Measurements from ENCODE around the gene IFNAR2. TPM values are rescaled to one million over a fixed set of nuclear protein-coding genes. Genes with fewer than 3 reads are reported as not detected.

IFNAR2 gene
- polyA plus RNA-seq, 1 donor from 2014 or later, result 10.3 TPM

GRCh38 chr21:33211732-33212131 is 18.0 kb upstream of the IFNAR2 start:
- no peaks in the 10 kb centered on the region for H3K9me3 ChIP-seq (ENCODE audit: low read length)
- TF ChIP-seq TAF1 (IDR thresholded peaks at IDR 0.05; ENCODE audit: low read depth) (no peak), EZH2 (IDR thresholded peaks at IDR 0.05; ENCODE audit: borderline replicate concordance, insufficient read depth, low read length, poor library complexity, severe bottlenecking) (no peak), POLR2AphosphoS5 (IDR thresholded peaks at IDR 0.05) (no peak), MXI1 (conservative IDR thresholded peaks at IDR 0.05; ENCODE audit: poor library complexity, severe bottlenecking) (no peak), EP300 (conservative IDR thresholded peaks at IDR 0.05; ENCODE audit: poor library complexity, severe bottlenecking) (no peak), CTCF (IDR thresholded peaks at IDR 0.05; ENCODE audit: poor library complexity, severe bottlenecking) (no peak), RAD21 (conservative IDR thresholded peaks at IDR 0.05) (no peak), REST (IDR thresholded peaks at IDR 0.05; ENCODE audit: borderline replicate concordance) (no peak), SMC3 (conservative IDR thresholded peaks at IDR 0.05; ENCODE audit: poor library complexity) (no peak)
- H3K9ac ChIP-seq (ENCODE audit: low read length), result no peak overlapping the region
- no peak overlapping the region for H3K4me2 ChIP-seq (ENCODE audit: low read length)
- H3K27me3 ChIP-seq (ENCODE audit: insufficient read depth, low read depth, low read length), result no peaks in the 10 kb centered on the region
- H3K4me3 ChIP-seq (ENCODE audit: low read length), result no peak overlapping the region
- H3K27ac ChIP-seq (ENCODE audit: low read length), result no peak overlapping the region
- no peaks in the 10 kb centered on the region for H3F3A ChIP-seq (ENCODE audit: insufficient read depth, low read length, poor library complexity, severe bottlenecking)
- no peaks in the 10 kb centered on the region for H3K9me2 ChIP-seq (ENCODE audit: insufficient read depth, low read length)
- H3K79me2 ChIP-seq (replicated peaks; ENCODE audit: insufficient read depth, low read length), result no peaks in the 10 kb centered on the region
- no peaks in the 10 kb centered on the region for H3K36me3 ChIP-seq (ENCODE audit: insufficient read depth, low read length)
- H4K20me1 ChIP-seq (ENCODE audit: insufficient read depth), result no peaks in the 10 kb centered on the region
- H2AFZ ChIP-seq (ENCODE audit: low read depth, low read length), result no peak overlapping the region

- Histone ChIP-seq H3K79me2 (replicated peaks; ENCODE audit: insufficient read depth, low read length) (no peaks in the 10 kb centered on the region), H3K9me3 (ENCODE audit: low read length) (no peaks in the 10 kb centered on the region), H3K9me2 (ENCODE audit: insufficient read depth, low read length) (no peaks in the 10 kb centered on the region), H3F3A (ENCODE audit: insufficient read depth, low read length, poor library complexity, severe bottlenecking) (no peaks in the 10 kb centered on the region), H2AFZ (ENCODE audit: low read depth, low read length) (no peak overlapping the region), H3K36me3 (ENCODE audit: insufficient read depth, low read length) (no peaks in the 10 kb centered on the region), H3K9ac (ENCODE audit: low read length) (no peak overlapping the region), H4K20me1 (ENCODE audit: insufficient read depth) (no peaks in the 10 kb centered on the region), H3K27me3 (ENCODE audit: insufficient read depth, low read depth, low read length) (no peaks in the 10 kb centered on the region), H3K4me3 (ENCODE audit: low read length) (no peak overlapping the region), H3K4me2 (ENCODE audit: low read length) (no peak overlapping the region), H3K27ac (ENCODE audit: low read length) (no peak overlapping the region)
- TF ChIP-seq TAF1 (IDR thresholded peaks at IDR 0.05; ENCODE audit: low read depth) (no peak), REST (IDR thresholded peaks at IDR 0.05; ENCODE audit: borderline replicate concordance) (no peak), SMC3 (conservative IDR thresholded peaks at IDR 0.05; ENCODE audit: poor library complexity) (no peak), EZH2 (IDR thresholded peaks at IDR 0.05; ENCODE audit: borderline replicate concordance, insufficient read depth, low read length, poor library complexity, severe bottlenecking) (no peak), RAD21 (conservative IDR thresholded peaks at IDR 0.05) (no peak), CTCF (IDR thresholded peaks at IDR 0.05; ENCODE audit: poor library complexity, severe bottlenecking) (no peak), MXI1 (conservative IDR thresholded peaks at IDR 0.05; ENCODE audit: poor library complexity, severe bottlenecking) (no peak), POLR2AphosphoS5 (IDR thresholded peaks at IDR 0.05) (no peak), EP300 (conservative IDR thresholded peaks at IDR 0.05; ENCODE audit: poor library complexity, severe bottlenecking) (no peak)
Measured at GRCh38 chr21:33212159-33212851, 17.4 kb upstream of the IFNAR2 start.

All from neural cell (in vitro differentiated cells).